Dermis microvascular lymphatic vessel endothelial cell (primary cell): ENCODE data around the gene MADD. TPM values are rescaled to one million over a fixed set of nuclear protein-coding genes. Genes with fewer than 3 reads are reported as not detected.

Source experiments
- DNase-seq, 2 donors: peaks; one replicate each; pipeline versions ENCODE4 v3.0.0 to v3.0.0-alpha.2; 2010; ENCODE audit warnings: low read depth in 2 of 2
- total RNA-seq: library from RNA; depleted of rRNA; stranded (reverse); fragments of >200 nt; gene quantifications from 2 replicates; pipeline ENCODE4 v1.2.1, GENCODE V29; 2014

The MADD gene
- total RNA-seq, 1 donor from 2014 or later: 15.5 TPM

GRCh38 chr11:47251751-47252150 is 18.2 kb upstream of the MADD start:
- DNase-seq: no peak

- DNase-seq: no peak
Observed at GRCh38 chr11:47253660-47254059, 16.3 kb upstream of the MADD start.

GRCh38 chr11:47254386-47254785 is 15.5 kb upstream of the MADD start:
- peak in 1 of 2 donors; percentile 48 for DNase-seq

GRCh38 chr11:47256374-47256773 is 13.6 kb upstream of the MADD start:
- no peak for DNase-seq

- no peak for DNase-seq
Observed at GRCh38 chr11:47257177-47257516, 12.8 kb upstream of the MADD start.

GRCh38 chr11:47257517-47258316 is 12.2 kb upstream of the MADD start, which contains the start of gene NR1H3:
TSS of gene NR1H3 (plus strand) at chr11:47257996. CDS start at chr11:47259217, 1,221 bp downstream.
- peak in 1 of 2 donors; percentile 47 for DNase-seq

GRCh38 chr11:47258317-47258902 is 11.5 kb upstream of the MADD start:
- DNase-seq: no peak

GRCh38 chr11:47259232-47259977 is 10.5 kb upstream of the MADD start:
- peak in 1 of 2 donors; percentile 62 for DNase-seq

- DNase-seq: no peak
Observed at GRCh38 chr11:47260366-47260765, 9.6 kb upstream of the MADD start.

GRCh38 chr11:47261291-47261800 is 8.6 kb upstream of the MADD start:
- no peak for DNase-seq

- DNase-seq: no peak
Observed at GRCh38 chr11:47264119-47264518, 5.8 kb upstream of the MADD start.

GRCh38 chr11:47264521-47264920 is 5.4 kb upstream of the MADD start:
- DNase-seq: no peak

- no peak for DNase-seq
Observed at GRCh38 chr11:47267876-47268275, 2.1 kb upstream of the MADD start.

- DNase-seq: no peak
Observed at GRCh38 chr11:47268448-47269001, 1.4 kb upstream of the MADD start.

GRCh38 chr11:47269002-47269828 is 718 bp upstream of the MADD start:
- DNase-seq: peak; percentile 76 to 92

- peak in 1 of 2 donors; percentile 24 for DNase-seq
Observed at GRCh38 chr11:47270331-47271271, 668 bp downstream of the MADD start.

GRCh38 chr11:47271328-47271727 is 1.4 kb downstream of the MADD start:
- DNase-seq: no peak

GRCh38 chr11:47271961-47272661 is 2.2 kb downstream of the MADD start:
- DNase-seq: no peak

- DNase-seq: no peak
Observed at GRCh38 chr11:47272706-47273105, 2.8 kb downstream of the MADD start.
